Trophoblast cell (in vitro differentiated cells and primary cell): ENCODE results near the gene TSHZ1.

Experiments
- DNase-seq, 2 donors: peaks; one replicate each; pipeline ENCODE4 v3.0.0-alpha.2; 2016
- H2AFZ ChIP-seq: 2 replicates; pipeline ENCODE4 v1.6.1; 2013; ENCODE audit warnings: low read length, moderate library complexity, mild to moderate bottlenecking; ENCODE audit not compliant: insufficient read depth, poor library complexity
- H2AK5ac ChIP-seq: 2 replicates; pipeline ENCODE4 v1.6.1; 2013; ENCODE audit warnings: mild to moderate bottlenecking, low read length
- H2BK120ac ChIP-seq: 2 replicates; pipeline ENCODE4 v1.6.1; 2013; ENCODE audit warnings: low read length, mild to moderate bottlenecking, moderate library complexity; ENCODE audit not compliant: insufficient read depth, poor library complexity
- H2BK12ac ChIP-seq: 2 replicates; pipeline ENCODE4 v1.6.1; 2013; ENCODE audit warnings: mild to moderate bottlenecking, low read length, moderate library complexity
- H2BK5ac ChIP-seq: 2 replicates; pipeline ENCODE4 v1.6.1; 2013; ENCODE audit warnings: low read length, low read depth, moderate library complexity, mild to moderate bottlenecking; ENCODE audit not compliant: poor library complexity
- H3K14ac ChIP-seq: 2 replicates; pipeline ENCODE4 v1.6.1; 2013; ENCODE audit warnings: mild to moderate bottlenecking, low read length
- H3K18ac ChIP-seq: 2 replicates; pipeline ENCODE4 v1.6.1; 2013; ENCODE audit warnings: mild to moderate bottlenecking, low read length
- H3K23ac ChIP-seq: 2 replicates; pipeline ENCODE4 v1.6.1; 2013; ENCODE audit warnings: low read length
- H3K27ac ChIP-seq: 2 replicates; pipeline ENCODE4 v1.5.1; 2013; ENCODE audit warnings: low read depth, mild to moderate bottlenecking, inconsistent platforms, low read length, moderate library complexity
- H3K27me3 ChIP-seq: 2 replicates; pipeline ENCODE4 v1.6.1; 2013; ENCODE audit warnings: inconsistent platforms, mild to moderate bottlenecking, low read length, moderate library complexity; ENCODE audit not compliant: insufficient read depth
- H3K36me3 ChIP-seq, 2 experiments: 1 replicate in 1 of 2; 2 replicates in 1 of 2; pipeline ENCODE4 v1.6.1; 2013; ENCODE audit warnings: low read length in 2 of 2, mild to moderate bottlenecking in 2 of 2, moderate library complexity in 1 of 2; ENCODE audit not compliant: insufficient read depth in 2 of 2, control insufficient read depth in 1 of 2
- H3K4ac ChIP-seq: 2 replicates; pipeline ENCODE4 v1.6.1; 2013; ENCODE audit warnings: low read depth, mild to moderate bottlenecking, low read length, moderate library complexity
- H3K4me1 ChIP-seq, 2 experiments: 1 replicate in 1 of 2; 2 replicates in 1 of 2; pipeline ENCODE4 v1.6.1; 2013; ENCODE audit warnings: low read length in 2 of 2, mild to moderate bottlenecking in 2 of 2, moderate library complexity in 1 of 2; ENCODE audit not compliant: insufficient read depth in 2 of 2, control insufficient read depth in 1 of 2
- H3K4me2 ChIP-seq: 2 replicates; pipeline ENCODE4 v1.6.1; 2013; ENCODE audit warnings: inconsistent platforms, mild to moderate bottlenecking, low read length, moderate library complexity
- H3K4me3 ChIP-seq: 2 replicates; pipeline ENCODE4 v1.5.1; 2013; ENCODE audit warnings: mild to moderate bottlenecking, low read depth, low read length, inconsistent platforms
- H3K79me1 ChIP-seq: one replicate; pipeline ENCODE4 v1.6.1; 2013; ENCODE audit warnings: low read length
- H3K79me2 ChIP-seq: 2 replicates; pipeline ENCODE4 v1.6.1; 2013; ENCODE audit warnings: low read length, mild to moderate bottlenecking; ENCODE audit not compliant: control insufficient read depth, insufficient read depth, poor library complexity
- H3K9ac ChIP-seq: 2 replicates; pipeline ENCODE4 v1.6.1; 2013; ENCODE audit warnings: mild to moderate bottlenecking, low read length
- H3K9me3 ChIP-seq: 2 replicates; pipeline ENCODE4 v1.6.1; 2013; ENCODE audit warnings: low read depth, mild to moderate bottlenecking, control low read depth, inconsistent platforms, low read length; ENCODE audit not compliant: insufficient read depth
- H4K12ac ChIP-seq: 2 replicates; pipeline ENCODE4 v1.6.1; 2013; ENCODE audit warnings: low read depth, mild to moderate bottlenecking, low read length, moderate library complexity
- H4K8ac ChIP-seq: 2 replicates; pipeline ENCODE4 v1.6.1; 2013; ENCODE audit warnings: low read depth, mild to moderate bottlenecking, low read length, moderate library complexity
- H4K91ac ChIP-seq: one replicate; pipeline ENCODE4 v1.6.1; 2013; ENCODE audit warnings: low read depth, mild to moderate bottlenecking, low read length, moderate library complexity
- WGBS: extraction: QIAGEN DNeasy Blood & Tissue Kit; methylation state at CpG from one replicate; pipeline ENCODE4 v1.1.7; 2013; ENCODE audit warnings: missing lambda C conversion rate; ENCODE audit not compliant: insufficient read length, insufficient coverage; ENCODE audit errors: extremely low coverage; 5-methylcytosine and 5-hydroxymethylcytosine counted together

The TSHZ1 gene

DNA sequence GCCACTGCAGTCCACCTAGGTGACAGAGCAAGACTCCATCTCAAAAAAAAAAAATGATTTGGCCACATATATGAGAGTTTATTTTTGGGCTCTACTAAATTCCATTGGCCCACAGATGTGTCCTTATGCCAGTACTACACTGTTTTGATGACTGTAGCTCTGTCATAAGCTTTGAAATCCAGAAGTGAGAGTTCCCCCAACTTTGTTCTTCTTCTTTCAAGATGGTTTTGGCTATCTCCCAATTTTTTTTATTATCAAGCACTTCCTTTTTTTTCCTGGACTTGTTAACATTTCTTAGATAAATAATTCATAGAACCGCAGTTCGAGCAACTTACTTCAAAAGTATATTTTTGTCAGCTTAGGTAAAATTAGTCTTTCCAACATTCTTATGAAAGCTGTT is 96.9 kb downstream of the TSHZ1 start:
- H4K8ac ChIP-seq, result no peak overlapping the region
- no peak overlapping the region for H3K14ac ChIP-seq
- no peak overlapping the region for H2AFZ ChIP-seq
- H2BK5ac ChIP-seq, result no peak overlapping the region
- no peak overlapping the region for H2BK120ac ChIP-seq
- H3K36me3 ChIP-seq, result no peaks in the 10 kb centered on the region
- H3K4me2 ChIP-seq, result no peak overlapping the region
- no CpG with 5 or more reads among the region's 2 CpGs for WGBS
- H3K9me3 ChIP-seq, result peaks cover 2% of the 10 kb centered on the region
- no peak overlapping the region for H3K23ac ChIP-seq
- H3K79me1 ChIP-seq, result no peaks in the 10 kb centered on the region
- H3K4me1 ChIP-seq, result no peaks in the 10 kb centered on the region
- H3K79me2 ChIP-seq, result no peaks in the 10 kb centered on the region
- no peak overlapping the region for H2AK5ac ChIP-seq
- no peak overlapping the region for H2BK12ac ChIP-seq
- H4K12ac ChIP-seq, result no peak overlapping the region
- H3K9ac ChIP-seq, result no peak overlapping the region
- peak in 1 of 2 donors; percentile 14 for DNase-seq
- H3K27ac ChIP-seq, result no peak overlapping the region
- no peak overlapping the region for H3K18ac ChIP-seq
- H3K4me3 ChIP-seq, result no peak overlapping the region
- H3K4ac ChIP-seq, result no peak overlapping the region
- no peaks in the 10 kb centered on the region for H3K27me3 ChIP-seq
- no peak overlapping the region for H4K91ac ChIP-seq

DNA sequence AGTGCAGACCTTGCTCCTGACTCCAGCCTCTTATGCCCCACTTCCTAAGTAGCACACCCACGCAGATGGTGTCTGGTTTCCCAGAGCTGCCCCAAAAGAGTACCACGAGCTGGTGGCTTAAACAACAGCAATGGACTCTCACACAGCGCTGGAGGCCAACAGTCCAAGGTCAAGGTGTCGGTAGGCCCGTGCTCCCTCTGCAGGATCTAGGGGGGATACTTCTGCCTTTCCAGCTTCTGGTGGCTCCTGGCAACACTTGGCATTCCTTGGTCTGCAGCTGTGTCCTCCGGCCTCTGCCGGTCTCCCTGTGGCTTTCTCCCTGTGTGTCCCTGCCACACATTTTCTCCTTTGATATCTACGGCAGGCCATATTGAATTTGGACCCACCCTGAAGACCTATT is 99.0 kb downstream of the TSHZ1 start:
- H3K79me2 ChIP-seq, result no peaks in the 10 kb centered on the region
- no peak overlapping the region for H3K18ac ChIP-seq
- no peak overlapping the region for H3K4me3 ChIP-seq
- no peak for DNase-seq
- no peaks in the 10 kb centered on the region for H3K79me1 ChIP-seq
- H3K14ac ChIP-seq, result no peak overlapping the region
- H3K4me1 ChIP-seq, result no peaks in the 10 kb centered on the region
- H3K4ac ChIP-seq, result no peak overlapping the region
- H4K12ac ChIP-seq, result no peak overlapping the region
- no peak overlapping the region for H3K23ac ChIP-seq
- no peak overlapping the region for H2BK12ac ChIP-seq
- H3K9ac ChIP-seq, result no peak overlapping the region
- WGBS, result no CpG with 5 or more reads among the region's 8 CpGs
- H3K27ac ChIP-seq, result no peak overlapping the region
- no peaks in the 10 kb centered on the region for H3K36me3 ChIP-seq
- no peak overlapping the region for H4K8ac ChIP-seq
- H2AFZ ChIP-seq, result no peak overlapping the region
- no peak overlapping the region for H2AK5ac ChIP-seq
- no peak overlapping the region for H4K91ac ChIP-seq
- H2BK120ac ChIP-seq, result no peak overlapping the region
- H2BK5ac ChIP-seq, result no peak overlapping the region
- no peak overlapping the region for H3K4me2 ChIP-seq
- H3K9me3 ChIP-seq, result peaks cover 2% of the 10 kb centered on the region
- H3K27me3 ChIP-seq, result no peaks in the 10 kb centered on the region

DNA sequence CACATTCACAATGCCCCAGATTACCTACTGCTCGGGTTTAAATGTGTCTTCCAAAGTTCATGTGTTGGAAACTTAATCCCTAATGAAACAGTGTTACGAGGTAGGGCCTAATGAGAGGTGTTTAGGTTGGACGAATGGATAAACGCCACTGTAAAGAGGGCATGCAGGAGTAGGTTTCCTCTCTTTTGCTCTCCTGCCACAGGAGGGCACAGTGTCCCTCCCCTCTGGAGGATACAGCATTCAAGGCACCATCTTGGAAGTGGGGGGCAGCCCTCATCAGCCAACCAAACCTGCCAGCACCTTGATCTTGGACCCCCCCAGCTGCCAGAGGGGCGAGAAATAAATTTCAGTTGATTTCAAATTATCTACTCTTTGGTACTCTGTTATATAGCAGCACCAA is 103.5 kb downstream of the TSHZ1 start:
- Histone ChIP-seq H3K36me3 (no peaks in the 10 kb centered on the region), H3K9ac (no peak overlapping the region), H3K18ac (no peak overlapping the region), H3K14ac (no peak overlapping the region), H3K27me3 (no peaks in the 10 kb centered on the region), H2BK12ac (no peak overlapping the region), H4K8ac (no peak overlapping the region), H2AK5ac (no peak overlapping the region), H3K4ac (no peak overlapping the region), H3K79me2 (no peaks in the 10 kb centered on the region), H3K4me3 (no peak overlapping the region), H3K9me3 (peaks cover 2% of the 10 kb centered on the region), H4K12ac (no peak overlapping the region), H2BK5ac (no peak overlapping the region), H3K4me2 (no peak overlapping the region), H2AFZ (no peak overlapping the region), H2BK120ac (no peak overlapping the region), H3K27ac (no peak overlapping the region), H4K91ac (no peak overlapping the region), H3K4me1 (no peaks in the 10 kb centered on the region), H3K23ac (no peak overlapping the region), H3K79me1 (no peaks in the 10 kb centered on the region)
- DNase-seq, result no peak
- no CpG with 5 or more reads among the region's 5 CpGs for WGBS

DNA sequence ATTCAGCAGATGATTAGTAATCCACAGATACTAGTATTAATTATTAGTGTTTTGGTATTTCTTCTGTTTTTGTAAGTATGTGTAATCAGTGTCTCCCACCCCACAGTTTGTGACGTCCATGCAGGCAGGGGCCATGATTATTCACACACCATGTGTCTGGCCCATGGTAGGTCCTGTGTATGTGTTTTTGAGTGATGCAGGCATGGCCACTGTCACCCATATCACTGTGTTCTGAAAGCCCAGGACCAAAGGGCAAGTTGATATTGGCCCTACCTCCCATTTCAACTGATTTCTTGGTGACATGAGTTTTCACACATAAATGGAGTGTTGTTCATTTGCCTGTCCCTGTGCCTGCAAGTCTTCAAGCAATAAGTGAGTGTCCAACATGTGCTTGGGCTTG is 104.0 kb downstream of the TSHZ1 start:
- peak overlapping the region; percentile 48 for H3K23ac ChIP-seq

More for the DNA sequence above, 104.0 kb downstream of the TSHZ1 start:
- Histone ChIP-seq H3K27ac (no peak overlapping the region), H3K27me3 (no peaks in the 10 kb centered on the region), H3K4me3 (no peak overlapping the region), H4K8ac (no peak overlapping the region), H3K79me2 (no peaks in the 10 kb centered on the region), H4K12ac (no peak overlapping the region), H3K9ac (no peak overlapping the region), H3K18ac (no peak overlapping the region), H2BK5ac (no peak overlapping the region), H4K91ac (no peak overlapping the region), H2BK120ac (no peak overlapping the region), H3K4ac (no peak overlapping the region), H3K9me3 (peaks cover 2% of the 10 kb centered on the region), H3K4me1 (no peaks in the 10 kb centered on the region), H2AK5ac (no peak overlapping the region), H3K4me2 (no peak overlapping the region), H3K14ac (no peak overlapping the region), H2AFZ (no peak overlapping the region), H3K79me1 (no peaks in the 10 kb centered on the region), H3K36me3 (no peaks in the 10 kb centered on the region), H2BK12ac (no peak overlapping the region)
- no CpG with 5 or more reads among the region's 1 CpG for WGBS
- no peak for DNase-seq
